GM12878 (cell line): ENCODE data around the gene NDE1. TPM values are rescaled to one million over a fixed set of nuclear protein-coding genes. Genes with fewer than 3 reads are reported as not detected.

ENCODE experiments used
- ATAC-seq: fragments of 200-7000 bp; cut with Tn5 transposase; 3 replicates; pipeline ENCODE4 v1.9.1; 2020; ENCODE audit warnings: mild to moderate bottlenecking, moderate library complexity
- BruUV-seq: library from RNA; stranded (reverse); fragments of 400-500 nt; replicated peaks from 2 replicates; lab custom pipeline; 2021; lab: Mats Ljungman, UMichigan
- CTCF ChIA-PET: fragments of 300-600 bp; sonication (Branson Sonifier 250); formaldehyde crosslinking; extraction: SDS; loops from one replicate; lab custom pipeline; 2021; ENCODE audit warnings: inconsistent platforms; lab: Yijun Ruan, JAX
- POLR2A ChIA-PET: fragments of 350-600 bp; formaldehyde crosslinking; extraction: SDS; loops from one replicate; lab custom pipeline; 2021; ENCODE audit warnings: inconsistent platforms; lab: Charles Lee
- RAD21 ChIA-PET: fragments of 300-600 bp; sonication (Branson Sonifier 250); formaldehyde crosslinking; loops from one replicate; lab custom pipeline; 2023; ENCODE audit warnings: antibody characterized with exemption; ENCODE audit not compliant: unreplicated experiment; lab: Charles Lee
- SMC1A ChIA-PET: fragments of 300-600 bp; sonication (Branson Sonifier 250); formaldehyde crosslinking; loops from one replicate; lab custom pipeline; 2023; ENCODE audit not compliant: unreplicated experiment, uncharacterized antibody; lab: Charles Lee
- DNase-seq: peaks from one replicate; pipeline ENCODE4 v3.0.0-alpha.2; 2011; ENCODE audit warnings: low read depth, low spot score
- FAIRE-seq: peaks from 3 replicates; lab custom pipeline; 2011; peaks lifted over from hg19 to GRCh38; lab: Jason Lieb, UNC
- H2AFZ ChIP-seq: 2 replicates; pipeline ENCODE4 v1.6.0; 2011; ENCODE audit warnings: low read depth, low read length, control low read depth; ENCODE audit not compliant: control insufficient read depth
- H3K27ac ChIP-seq: 2 replicates; pipeline ENCODE4 v1.5.1; 2011; ENCODE audit warnings: control low read depth; ENCODE audit not compliant: control insufficient read depth, insufficient read depth
- H3K27me3 ChIP-seq, 2 experiments: replicated peaks in 1 of 2; 2 replicates each; pipeline versions ENCODE4 v1.6.0 to v1.6.1; 2011; ENCODE audit warnings: low read length in 1 of 2; ENCODE audit not compliant: control insufficient read depth in 2 of 2, insufficient read depth in 2 of 2
- H3K36me3 ChIP-seq, 2 experiments: 2 replicates each; pipeline ENCODE4 v1.5.1; 2011; ENCODE audit warnings: low read length in 1 of 2; ENCODE audit not compliant: control insufficient read depth in 2 of 2, insufficient read depth in 2 of 2
- H3K4me1 ChIP-seq: 2 replicates; pipeline ENCODE4 v1.6.1; 2011; ENCODE audit warnings: mild to moderate bottlenecking, low read length, moderate library complexity, mixed read lengths; ENCODE audit not compliant: control insufficient read depth, insufficient read depth
- H3K4me2 ChIP-seq: 2 replicates; pipeline ENCODE4 v1.6.0; 2011; ENCODE audit warnings: control low read depth; ENCODE audit not compliant: control insufficient read depth, insufficient read depth
- H3K4me3 ChIP-seq: fragments of 200-600 bp; sonication (generic); 2 replicates; pipeline ENCODE4 v1.5.1; 2016
- H3K79me2 ChIP-seq: 2 replicates; pipeline ENCODE4 v1.6.0; 2011; ENCODE audit warnings: low read length; ENCODE audit not compliant: control insufficient read depth, insufficient read depth
- H3K9ac ChIP-seq: 2 replicates; pipeline ENCODE4 v1.8.0; 2011; ENCODE audit warnings: low read length, control low read depth, mixed read lengths; ENCODE audit not compliant: control insufficient read depth, insufficient read depth
- H3K9me3 ChIP-seq: replicated peaks from 3 replicates; pipeline ENCODE4 v1.5.1; 2011; ENCODE audit warnings: mild to moderate bottlenecking, low read length; ENCODE audit not compliant: control insufficient read depth, insufficient read depth
- H4K20me1 ChIP-seq: 2 replicates; pipeline ENCODE4 v1.6.0; 2011; ENCODE audit not compliant: control insufficient read depth, insufficient read depth
- ASH2L ChIP-seq: fragments of 300-600, 200-600 bp; sonication (generic); IDR thresholded peaks from 2 replicates; pipeline ENCODE4 v1.6.1; 2017; ENCODE audit warnings: low read depth, mild to moderate bottlenecking, borderline replicate concordance
- ATF3 ChIP-seq: IDR thresholded peaks from 2 replicates; pipeline ENCODE4 v1.6.1; 2011; ENCODE audit warnings: low read depth, mild to moderate bottlenecking, low read length, moderate library complexity, borderline replicate concordance; ENCODE audit errors: extremely low read depth
- CHD4 ChIP-seq: fragments of 200-600 bp; sonication (generic); IDR thresholded peaks from 2 replicates; pipeline ENCODE4 v1.6.1; 2016; ENCODE audit warnings: mild to moderate bottlenecking
- E2F8 ChIP-seq: fragments of 450-650 bp; IDR thresholded peaks from 2 replicates; pipeline ENCODE4 v1.6.1; 2018; ENCODE audit warnings: mild to moderate bottlenecking, low read depth, moderate library complexity; ENCODE audit not compliant: partially characterized antibody
- ETV6 ChIP-seq, 2 experiments: fragments of 450-650 bp in 1 of 2; IDR thresholded peaks in 1 of 2; conservative IDR thresholded peaks in 1 of 2; 2 replicates each; pipeline ENCODE4 v1.6.1; 2014; ENCODE audit warnings: antibody characterized with exemption in 1 of 2, borderline replicate concordance in 1 of 2, low read depth in 1 of 2, mild to moderate bottlenecking in 1 of 2, moderate library complexity in 1 of 2
- FOXM1 ChIP-seq: IDR thresholded peaks from 2 replicates; pipeline ENCODE4 v1.6.1; 2012; ENCODE audit warnings: low read depth, mild to moderate bottlenecking, inconsistent platforms, low read length, moderate library complexity
- HDAC6 ChIP-seq: fragments of 200-600 bp; sonication (generic); IDR thresholded peaks from one replicate; pipeline ENCODE4 v1.8.0; 2017; ENCODE audit warnings: antibody characterized with exemption; ENCODE audit not compliant: unreplicated experiment
- MEF2A ChIP-seq: IDR thresholded peaks from 2 replicates; pipeline ENCODE4 v1.6.1; 2011; ENCODE audit warnings: low read depth, mild to moderate bottlenecking, low read length, moderate library complexity; ENCODE audit not compliant: insufficient read depth
- NR2C1 ChIP-seq: fragments of 450-650 bp; IDR thresholded peaks from 2 replicates; pipeline ENCODE4 v1.6.1; 2017; ENCODE audit warnings: antibody characterized with exemption, mild to moderate bottlenecking, moderate library complexity
- SMC3 ChIP-seq: IDR thresholded peaks from 2 replicates; pipeline ENCODE4 v1.6.1; 2011; ENCODE audit warnings: low read length, improper control_type of control experiment, borderline replicate concordance
- WGBS: methylation state at CpG from one replicate; pipeline ENCODE4 v1.1.6; 2016; ENCODE audit warnings: low lambda C conversion rate; ENCODE audit not compliant: insufficient replicate concordance, insufficient coverage; ENCODE audit errors: missing lambda C conversion rate; 5-methylcytosine and 5-hydroxymethylcytosine counted together
- in situ Hi-C: fragments of 300-500 bp; cut with MboI; formaldehyde crosslinking; loops from 9 replicates; pipeline ENCODE4 v1.14.3; 2018; ENCODE audit warnings: mixed read lengths
- intact Hi-C: fragments of 100-400 bp; cut with micrococcal nuclease; formaldehyde crosslinking; loops from one replicate; pipeline ENCODE4 v1.14.2; 2022; ENCODE audit not compliant: unreplicated experiment
- polyA plus RNA-seq, 11 experiments: library from polyadenylated mRNA; depleted of rRNA in 4 of 11; unstranded in 6 of 11; stranded (reverse) in 5 of 11; fragments of >200 nt; fragmentation: Nextera tagmentation in 4 of 11; fragmentation: Illumina TruSeq in 1 of 11; extraction: Ambion mirVana in 4 of 11; extraction: Trizol in 1 of 11; gene quantifications; 1 replicate in 1 of 11; 2 replicates in 10 of 11; pipeline versions ENCODE4 v1.2.1 to v1.2.3, GENCODE V29; 2011 to 2016; ENCODE audit warnings: inconsistent platforms in 2 of 11, missing spikeins in 2 of 11, low read depth in 1 of 11
- total RNA-seq, 4 experiments: library from RNA; depleted of rRNA in 3 of 4; stranded (reverse); fragments of >200 nt in 3 of 4; fragmentation: Illumina TruSeq in 1 of 4; extraction: Trizol in 1 of 4; gene quantifications; 2 replicates each; pipeline versions ENCODE4 v1.2.1 to v1.2.3, GENCODE V29; 2013 to 2021
- TF ChIP-seq, protein P1 (sequence below): fragments of 450-650 bp; formaldehyde crosslinking; IDR thresholded peaks from 2 replicates; pipeline ENCODE4 v1.4.0; 2022; ENCODE audit warnings: mild to moderate bottlenecking, moderate library complexity
- TF ChIP-seq, protein P2 (sequence below): fragments of 450-650 bp; IDR thresholded peaks from 2 replicates; pipeline ENCODE4 v1.6.1; 2016; ENCODE audit warnings: mild to moderate bottlenecking
- TF ChIP-seq, protein P3 (sequence below): fragments of 450-650 bp; IDR thresholded peaks from 2 replicates; pipeline ENCODE4 v1.6.1; 2017; ENCODE audit warnings: antibody characterized with exemption, mild to moderate bottlenecking, moderate library complexity

NDE1 gene
- total and polyA plus RNA-seq, 10 of the 15 experiments (the other 5 are each of a cell fraction or from before 2014, with no cell fraction given) = 5.7 to 148 (median 87.8) TPM

- 89% methylated on average over 6 of the region's 6 CpGs for WGBS
- Histone ChIP-seq H2AFZ (no peak overlapping the region), H3K27me3 (no peaks in the 10 kb centered on the region), H3K9ac (no peak overlapping the region), H3K4me3 (no peak overlapping the region), H3K27ac (no peak overlapping the region), H3K9me3 (no peaks in the 10 kb centered on the region), H3K4me1 (no peaks in the 10 kb centered on the region), H4K20me1 (no peaks in the 10 kb centered on the region), H3K4me2 (no peak overlapping the region), H3K36me3 (peaks cover 12 to 50% of the 10 kb centered on the region in 2 experiments), H3K79me2 (no peaks in the 10 kb centered on the region)
- in situ Hi-C loops (no loop called here), intact Hi-C loops (no loop called here)
- ChIA-PET RAD21 (no interaction called here), SMC1A (interaction anchor here (1.8 kb wide), 1 partner anchor 13 kb away, joined by 4 read pairs; no protein-coding TSS in a partner anchor), POLR2A (no interaction called here), CTCF (interaction anchor here (0.7 to 1.0 kb wide), 3 partner anchors 9 to 25 kb away, joined by 3 read pairs; no protein-coding TSS in a partner anchor)
- no peak for ATAC-seq
- no peak for FAIRE-seq
- BruUV-seq = no TSS peak
- DNase-seq = no peak
- TF ChIP-seq NR2C1 = no peak
- TF ChIP-seq, protein P1, sequence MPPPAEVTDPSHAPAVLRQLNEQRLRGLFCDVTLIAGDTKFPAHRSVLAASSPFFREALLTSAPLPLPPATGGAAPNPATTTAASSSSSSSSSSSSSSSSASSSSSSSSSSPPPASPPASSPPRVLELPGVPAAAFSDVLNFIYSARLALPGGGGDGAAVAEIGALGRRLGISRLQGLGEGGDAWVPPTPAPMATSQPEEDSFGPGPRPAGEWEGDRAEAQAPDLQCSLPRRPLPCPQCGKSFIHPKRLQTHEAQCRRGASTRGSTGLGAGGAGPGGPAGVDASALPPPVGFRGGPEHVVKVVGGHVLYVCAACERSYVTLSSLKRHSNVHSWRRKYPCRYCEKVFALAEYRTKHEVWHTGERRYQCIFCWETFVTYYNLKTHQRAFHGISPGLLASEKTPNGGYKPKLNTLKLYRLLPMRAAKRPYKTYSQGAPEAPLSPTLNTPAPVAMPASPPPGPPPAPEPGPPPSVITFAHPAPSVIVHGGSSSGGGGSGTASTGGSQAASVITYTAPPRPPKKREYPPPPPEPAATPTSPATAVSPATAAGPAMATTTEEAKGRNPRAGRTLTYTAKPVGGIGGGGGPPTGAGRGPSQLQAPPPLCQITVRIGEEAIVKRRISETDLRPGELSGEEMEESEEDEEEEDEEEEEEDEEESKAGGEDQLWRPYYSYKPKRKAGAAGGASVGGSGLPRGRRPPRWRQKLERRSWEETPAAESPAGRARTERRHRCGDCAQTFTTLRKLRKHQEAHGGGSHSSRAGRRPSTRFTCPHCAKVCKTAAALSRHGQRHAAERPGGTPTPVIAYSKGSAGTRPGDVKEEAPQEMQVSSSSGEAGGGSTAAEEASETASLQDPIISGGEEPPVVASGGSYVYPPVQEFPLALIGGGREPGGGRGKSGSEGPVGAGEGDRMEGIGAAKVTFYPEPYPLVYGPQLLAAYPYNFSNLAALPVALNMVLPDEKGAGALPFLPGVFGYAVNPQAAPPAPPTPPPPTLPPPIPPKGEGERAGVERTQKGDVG (CRISPR knock-in tag) = no peak
- no peak for TF ChIP-seq SMC3
- TF ChIP-seq, protein P2, sequence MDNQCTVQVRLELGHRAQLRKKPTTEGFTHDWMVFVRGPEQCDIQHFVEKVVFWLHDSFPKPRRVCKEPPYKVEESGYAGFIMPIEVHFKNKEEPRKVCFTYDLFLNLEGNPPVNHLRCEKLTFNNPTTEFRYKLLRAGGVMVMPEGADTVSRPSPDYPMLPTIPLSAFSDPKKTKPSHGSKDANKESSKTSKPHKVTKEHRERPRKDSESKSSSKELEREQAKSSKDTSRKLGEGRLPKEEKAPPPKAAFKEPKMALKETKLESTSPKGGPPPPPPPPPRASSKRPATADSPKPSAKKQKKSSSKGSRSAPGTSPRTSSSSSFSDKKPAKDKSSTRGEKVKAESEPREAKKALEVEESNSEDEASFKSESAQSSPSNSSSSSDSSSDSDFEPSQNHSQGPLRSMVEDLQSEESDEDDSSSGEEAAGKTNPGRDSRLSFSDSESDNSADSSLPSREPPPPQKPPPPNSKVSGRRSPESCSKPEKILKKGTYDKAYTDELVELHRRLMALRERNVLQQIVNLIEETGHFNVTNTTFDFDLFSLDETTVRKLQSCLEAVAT = no peak
- no peak for TF ChIP-seq ATF3
- no peak for TF ChIP-seq ETV6 (conservative IDR thresholded peaks at IDR 0.05 in 1 of 2, IDR thresholded peaks at IDR 0.05 in 1 of 2; ENCODE audit: borderline replicate concordance in 1 of 2, low read depth in 1 of 2)
- no peak for TF ChIP-seq MEF2A
- no peak for TF ChIP-seq E2F8
- no peak for TF ChIP-seq FOXM1
- no peak for TF ChIP-seq ASH2L
- no peak for TF ChIP-seq HDAC6
- TF ChIP-seq, protein P3, sequence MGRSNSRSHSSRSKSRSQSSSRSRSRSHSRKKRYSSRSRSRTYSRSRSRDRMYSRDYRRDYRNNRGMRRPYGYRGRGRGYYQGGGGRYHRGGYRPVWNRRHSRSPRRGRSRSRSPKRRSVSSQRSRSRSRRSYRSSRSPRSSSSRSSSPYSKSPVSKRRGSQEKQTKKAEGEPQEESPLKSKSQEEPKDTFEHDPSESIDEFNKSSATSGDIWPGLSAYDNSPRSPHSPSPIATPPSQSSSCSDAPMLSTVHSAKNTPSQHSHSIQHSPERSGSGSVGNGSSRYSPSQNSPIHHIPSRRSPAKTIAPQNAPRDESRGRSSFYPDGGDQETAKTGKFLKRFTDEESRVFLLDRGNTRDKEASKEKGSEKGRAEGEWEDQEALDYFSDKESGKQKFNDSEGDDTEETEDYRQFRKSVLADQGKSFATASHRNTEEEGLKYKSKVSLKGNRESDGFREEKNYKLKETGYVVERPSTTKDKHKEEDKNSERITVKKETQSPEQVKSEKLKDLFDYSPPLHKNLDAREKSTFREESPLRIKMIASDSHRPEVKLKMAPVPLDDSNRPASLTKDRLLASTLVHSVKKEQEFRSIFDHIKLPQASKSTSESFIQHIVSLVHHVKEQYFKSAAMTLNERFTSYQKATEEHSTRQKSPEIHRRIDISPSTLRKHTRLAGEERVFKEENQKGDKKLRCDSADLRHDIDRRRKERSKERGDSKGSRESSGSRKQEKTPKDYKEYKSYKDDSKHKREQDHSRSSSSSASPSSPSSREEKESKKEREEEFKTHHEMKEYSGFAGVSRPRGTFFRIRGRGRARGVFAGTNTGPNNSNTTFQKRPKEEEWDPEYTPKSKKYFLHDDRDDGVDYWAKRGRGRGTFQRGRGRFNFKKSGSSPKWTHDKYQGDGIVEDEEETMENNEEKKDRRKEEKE = no peak
- no peak for TF ChIP-seq CHD4
Measured at GRCh38 chr16:15609286-15609649, 40.8 kb upstream of the NDE1 start.
